GM08714 (cell line): ENCODE data around the gene WDR83.
"Not testable (repeated sequence)": the region's sequence is repeated elsewhere in the genome, so short reads cannot be mapped to it uniquely, and the experiment has no call there.

Experiments
- H3K4me3 ChIP-seq: fragments of 200-500 bp; sonication (Bioruptor generic); 2 replicates; pipeline ENCODE4 v1.5.1; 2014; ENCODE audit warnings: mild to moderate bottlenecking, low read length, inconsistent platforms
- ZNF274 ChIP-seq: IDR thresholded peaks from 2 replicates; pipeline ENCODE4 v1.6.1; 2012; ENCODE audit warnings: mild to moderate bottlenecking, low read depth, low read length

Gene WDR83

GRCh38 chr19:12666265-12667048 lies at the start of gene WDR83, which contains the start of gene MAN2B1:
TSS of gene WDR83 (plus strand) at chr19:12666807. CDS start at chr19:12669791, 2,984 bp downstream.
TSS of gene MAN2B1 (minus strand) at chr19:12666742. CDS start at chr19:12666701, 41 bp downstream.
- no peak for TF ChIP-seq ZNF274

GRCh38 chr19:12617646-12618045 lies 49.0 kb upstream of the WDR83 start:
- TF ChIP-seq ZNF274, result no peak

More at GRCh38 chr19:12666265-12667048, at the start of gene WDR83, which contains the start of gene MAN2B1:
- H3K4me3 ChIP-seq, result peak within 1 kb of the TSS; percentile 82

GRCh38 chr19:12621253-12622024 lies 45.2 kb upstream of the WDR83 start:
- not testable (repeated sequence) for H3K4me3 ChIP-seq

More at GRCh38 chr19:12617646-12618045, 49.0 kb upstream of the WDR83 start:
- H3K4me3 ChIP-seq, result no peak overlapping the region

GRCh38 chr19:12623361-12624031 lies 43.1 kb upstream of the WDR83 start:
- TF ChIP-seq ZNF274, result no peak
- H3K4me3 ChIP-seq, result no peak overlapping the region

GRCh38 chr19:12626958-12627357 lies 39.6 kb upstream of the WDR83 start:
- TF ChIP-seq ZNF274, result no peak
- H3K4me3 ChIP-seq, result no peak overlapping the region

- peak; percentile 46 for TF ChIP-seq ZNF274
- H3K4me3 ChIP-seq, result no peak overlapping the region
Observed at GRCh38 chr19:12628040-12629022, 38.3 kb upstream of the WDR83 start.

- TF ChIP-seq ZNF274, result no peak
Observed at GRCh38 chr19:12629215-12629614, 37.4 kb upstream of the WDR83 start.

GRCh38 chr19:12636631-12637030 lies 30.0 kb upstream of the WDR83 start:
- no peak overlapping the region for H3K4me3 ChIP-seq
- TF ChIP-seq ZNF274, result no peak

More at GRCh38 chr19:12629215-12629614, 37.4 kb upstream of the WDR83 start:
- H3K4me3 ChIP-seq, result no peak overlapping the region

- TF ChIP-seq ZNF274, result no peak
- H3K4me3 ChIP-seq, result no peak overlapping the region
Observed at GRCh38 chr19:12638611-12639182, 27.9 kb upstream of the WDR83 start.

- H3K4me3 ChIP-seq, result no peak overlapping the region
- no peak for TF ChIP-seq ZNF274
Observed at GRCh38 chr19:12639901-12640613, 26.6 kb upstream of the WDR83 start.

GRCh38 chr19:12641456-12641855 lies 25.2 kb upstream of the WDR83 start:
- TF ChIP-seq ZNF274, result no peak
- H3K4me3 ChIP-seq, result no peak overlapping the region

GRCh38 chr19:12642506-12642905 lies 24.1 kb upstream of the WDR83 start:
- no peak for TF ChIP-seq ZNF274

GRCh38 chr19:12643716-12644115 lies 22.9 kb upstream of the WDR83 start:
- not testable (repeated sequence) for H3K4me3 ChIP-seq

More at GRCh38 chr19:12642506-12642905, 24.1 kb upstream of the WDR83 start:
- no peak overlapping the region for H3K4me3 ChIP-seq
